Neural progenitor cell (in vitro differentiated cells): Measurements from ENCODE around the gene LGR6. TPM values are rescaled to one million over a fixed set of nuclear protein-coding genes. Genes with fewer than 3 reads are reported as not detected.

Source experiments
- DNase-seq: peaks from one replicate; pipeline ENCODE4 v3.0.0-alpha.2; 2016; ENCODE audit warnings: low spot score
- H2AFZ ChIP-seq: fragments of 200-600 bp; sonication (generic); replicated peaks from 2 replicates; pipeline ENCODE4 v1.6.1; 2016; ENCODE audit warnings: antibody characterized with exemption
- H3F3A ChIP-seq: fragments of 200-600 bp; sonication (generic); 2 replicates; pipeline ENCODE4 v1.6.1; 2016; ENCODE audit warnings: antibody characterized with exemption, low read depth
- H3K27ac ChIP-seq: fragments of 200-600 bp; sonication (generic); 2 replicates; pipeline ENCODE4 v1.5.1; 2016; ENCODE audit warnings: mild to moderate bottlenecking
- H3K27me3 ChIP-seq: fragments of 200-600 bp; sonication (generic); 2 replicates; pipeline ENCODE4 v1.6.1; 2016; ENCODE audit warnings: mild to moderate bottlenecking, moderate library complexity
- H3K36me3 ChIP-seq: fragments of 200-600 bp; sonication (generic); 2 replicates; pipeline ENCODE4 v1.5.1; 2016
- H3K4me1 ChIP-seq: fragments of 200-600 bp; sonication (generic); 2 replicates; pipeline ENCODE4 v1.6.1; 2016; ENCODE audit warnings: mixed run types
- H3K4me2 ChIP-seq: fragments of 200-600 bp; sonication (generic); 2 replicates; pipeline ENCODE4 v1.6.1; 2016
- H3K4me3 ChIP-seq: fragments of 200-600 bp; sonication (generic); 2 replicates; pipeline ENCODE4 v1.5.1; 2016
- H3K79me2 ChIP-seq: fragments of 200-600 bp; sonication (generic); 2 replicates; pipeline ENCODE4 v1.6.1; 2016; ENCODE audit warnings: low read depth
- H3K9ac ChIP-seq: fragments of 200-600 bp; sonication (generic); 2 replicates; pipeline ENCODE4 v1.6.1; 2016
- H3K9me3 ChIP-seq: fragments of 200-600 bp; sonication (generic); 2 replicates; pipeline ENCODE4 v1.5.1; 2016; ENCODE audit warnings: low read depth
- H4K20me1 ChIP-seq: fragments of 200-600 bp; sonication (generic); 2 replicates; pipeline ENCODE4 v1.6.1; 2016; ENCODE audit warnings: low read depth
- H3K27ac Mint-ChIP-seq: 3 replicates; pipeline ENCODE4 v1.8.0; 2021; ENCODE audit warnings: mixed read lengths
- H3K27me3 Mint-ChIP-seq: 2 replicates; pipeline ENCODE4 v1.8.0; 2022; ENCODE audit warnings: low read depth, mild to moderate bottlenecking, inconsistent platforms, moderate library complexity, mixed read lengths; ENCODE audit not compliant: insufficient read depth
- H3K36me3 Mint-ChIP-seq: 3 replicates; pipeline ENCODE4 v1.8.0; 2021; ENCODE audit warnings: mixed read lengths
- H3K4me1 Mint-ChIP-seq: 3 replicates; pipeline ENCODE4 v1.8.0; 2021; ENCODE audit warnings: mixed read lengths
- H3K4me3 Mint-ChIP-seq: 3 replicates; pipeline ENCODE4 v1.8.0; 2021; ENCODE audit warnings: mild to moderate bottlenecking, moderate library complexity, mixed read lengths
- H3K9me3 Mint-ChIP-seq: 3 replicates; pipeline ENCODE4 v1.8.0; 2020; ENCODE audit warnings: mixed read lengths
- EZH2 ChIP-seq: fragments of 200-600 bp; sonication (generic); IDR thresholded peaks from 2 replicates; pipeline ENCODE4 v1.6.1; 2017; ENCODE audit warnings: antibody characterized with exemption, mild to moderate bottlenecking, moderate library complexity
- EZH2phosphoT487 ChIP-seq: fragments of 200-600 bp; sonication (generic); IDR thresholded peaks from 2 replicates; pipeline ENCODE4 v1.6.1; 2017; ENCODE audit warnings: antibody characterized with exemption
- total RNA-seq: library from RNA; depleted of rRNA; stranded (reverse); fragments of >200 nt; gene quantifications from 2 replicates; pipeline ENCODE4 v1.2.3, GENCODE V29; 2015; ENCODE audit warnings: low replicate concordance
- TF ChIP-seq, protein P1 (sequence below): fragments of 200-600 bp; sonication (generic); IDR thresholded peaks from 2 replicates; pipeline ENCODE4 v1.5.1; 2017; ENCODE audit warnings: antibody characterized with exemption, mild to moderate bottlenecking

LGR6 gene
- total RNA-seq, 1 donor from 2014 or later, result not detected

- no peaks in the 10 kb centered on the region for H3F3A ChIP-seq
- no peaks in the 10 kb centered on the region for H3K4me1 ChIP-seq
- no peaks in the 10 kb centered on the region for H3K79me2 ChIP-seq
- H3K9ac ChIP-seq, result no peak overlapping the region
- no peaks in the 10 kb centered on the region for H3K27me3 ChIP-seq
- no peak overlapping the region for H3K4me3 ChIP-seq
- DNase-seq, result no peak
- Mint-ChIP-seq H3K4me1 (peaks cover 3% of the 10 kb centered on the region), H3K27ac (no peak overlapping the region), H3K4me3 (no peak overlapping the region), H3K27me3 (peaks cover 12% of the 10 kb centered on the region), H3K9me3 (no peaks in the 10 kb centered on the region), H3K36me3 (no peaks in the 10 kb centered on the region)
- H3K9me3 ChIP-seq, result no peaks in the 10 kb centered on the region
- no peaks in the 10 kb centered on the region for H3K36me3 ChIP-seq
- no peak overlapping the region for H3K4me2 ChIP-seq
- no peak overlapping the region for H2AFZ ChIP-seq
- TF ChIP-seq EZH2 (no peak), EZH2phosphoT487 (no peak)
- TF ChIP-seq, protein P1, sequence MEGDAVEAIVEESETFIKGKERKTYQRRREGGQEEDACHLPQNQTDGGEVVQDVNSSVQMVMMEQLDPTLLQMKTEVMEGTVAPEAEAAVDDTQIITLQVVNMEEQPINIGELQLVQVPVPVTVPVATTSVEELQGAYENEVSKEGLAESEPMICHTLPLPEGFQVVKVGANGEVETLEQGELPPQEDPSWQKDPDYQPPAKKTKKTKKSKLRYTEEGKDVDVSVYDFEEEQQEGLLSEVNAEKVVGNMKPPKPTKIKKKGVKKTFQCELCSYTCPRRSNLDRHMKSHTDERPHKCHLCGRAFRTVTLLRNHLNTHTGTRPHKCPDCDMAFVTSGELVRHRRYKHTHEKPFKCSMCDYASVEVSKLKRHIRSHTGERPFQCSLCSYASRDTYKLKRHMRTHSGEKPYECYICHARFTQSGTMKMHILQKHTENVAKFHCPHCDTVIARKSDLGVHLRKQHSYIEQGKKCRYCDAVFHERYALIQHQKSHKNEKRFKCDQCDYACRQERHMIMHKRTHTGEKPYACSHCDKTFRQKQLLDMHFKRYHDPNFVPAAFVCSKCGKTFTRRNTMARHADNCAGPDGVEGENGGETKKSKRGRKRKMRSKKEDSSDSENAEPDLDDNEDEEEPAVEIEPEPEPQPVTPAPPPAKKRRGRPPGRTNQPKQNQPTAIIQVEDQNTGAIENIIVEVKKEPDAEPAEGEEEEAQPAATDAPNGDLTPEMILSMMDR, result no peak
- H4K20me1 ChIP-seq, result no peaks in the 10 kb centered on the region
- no peak overlapping the region for H3K27ac ChIP-seq
Measured at GRCh38 chr1:202317941-202318925, 124.6 kb downstream of the LGR6 start.

GRCh38 chr1:202319381-202320080, 125.9 kb downstream of the LGR6 start:
- Mint-ChIP-seq H3K9me3 (no peaks in the 10 kb centered on the region), H3K27me3 (peaks cover 12% of the 10 kb centered on the region), H3K36me3 (no peaks in the 10 kb centered on the region), H3K4me3 (no peak overlapping the region), H3K27ac (no peak overlapping the region), H3K4me1 (peaks cover 7% of the 10 kb centered on the region)
- no peaks in the 10 kb centered on the region for H3F3A ChIP-seq
- no peak overlapping the region for H3K9ac ChIP-seq
- no peak for DNase-seq
- no peaks in the 10 kb centered on the region for H3K9me3 ChIP-seq
- no peaks in the 10 kb centered on the region for H3K79me2 ChIP-seq
- H3K27ac ChIP-seq, result no peak overlapping the region
- no peak overlapping the region for H3K4me3 ChIP-seq
- H3K4me1 ChIP-seq, result peaks cover 1% of the 10 kb centered on the region
- no peak overlapping the region for H3K4me2 ChIP-seq
- no peak overlapping the region for H2AFZ ChIP-seq
- TF ChIP-seq, protein P1, result no peak
- TF ChIP-seq EZH2, result no peak
- no peak for TF ChIP-seq EZH2phosphoT487
- no peaks in the 10 kb centered on the region for H3K27me3 ChIP-seq
- H4K20me1 ChIP-seq, result no peaks in the 10 kb centered on the region
- H3K36me3 ChIP-seq, result no peaks in the 10 kb centered on the region

DNA sequence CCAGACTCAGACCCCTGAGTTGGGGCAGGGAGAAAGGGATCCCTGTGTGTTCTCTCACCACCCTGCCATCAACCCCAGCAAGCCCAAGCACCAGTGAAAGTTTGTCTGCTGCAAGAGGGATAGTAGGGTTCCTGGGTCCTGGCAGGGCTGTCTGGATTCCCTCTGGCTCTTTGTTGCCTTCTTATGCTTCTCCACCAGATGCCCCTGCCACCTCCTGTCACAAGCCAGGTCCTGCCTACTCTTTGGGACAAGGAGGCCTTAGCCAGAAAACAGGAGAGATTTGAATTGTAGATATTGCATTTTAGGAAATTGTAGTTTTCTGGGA, 126.4 kb downstream of the LGR6 start:
- Histone ChIP-seq H4K20me1 (no peaks in the 10 kb centered on the region), H3K27ac (no peak overlapping the region), H3K79me2 (no peaks in the 10 kb centered on the region), H3K9ac (no peak overlapping the region), H2AFZ (no peak overlapping the region), H3K36me3 (no peaks in the 10 kb centered on the region), H3F3A (no peaks in the 10 kb centered on the region), H3K4me1 (peaks cover 6% of the 10 kb centered on the region), H3K4me3 (no peak overlapping the region), H3K9me3 (no peaks in the 10 kb centered on the region), H3K4me2 (no peak overlapping the region), H3K27me3 (no peaks in the 10 kb centered on the region)
- Mint-ChIP-seq H3K27ac (no peak overlapping the region), H3K4me1 (peaks cover 10% of the 10 kb centered on the region), H3K27me3 (peaks cover 12% of the 10 kb centered on the region), H3K4me3 (no peak overlapping the region), H3K9me3 (no peaks in the 10 kb centered on the region), H3K36me3 (no peaks in the 10 kb centered on the region)
- DNase-seq, result no peak
- TF ChIP-seq EZH2, result no peak
- TF ChIP-seq, protein P1, result no peak
